Tibial nerve (tissue), 4 donors: ENCODE results near the gene RAB36. TPM values are rescaled to one million over a fixed set of nuclear protein-coding genes. Genes with fewer than 3 reads are reported as not detected.

Experiments
- DNase-seq, 2 donors: peaks; one replicate each; pipeline ENCODE4 v3.0.0-alpha.2; 2019; ENCODE audit warnings: low spot score in 2 of 2
- H3K27ac ChIP-seq, 4 donors: fragments of 200-600 bp; sonication (generic) in 3 of 4; one replicate each; pipeline ENCODE4 v1.5.1; 2017 to 2019; ENCODE audit warnings: mild to moderate bottlenecking in 1 of 4
- H3K27me3 ChIP-seq, 2 donors: fragments of 200-600 bp; sonication (generic) in 1 of 2; one replicate each; pipeline versions ENCODE4 v1.5.1 to v1.6.0; 2017 to 2019
- H3K36me3 ChIP-seq, 3 donors: fragments of 200-600 bp; sonication (generic); one replicate each; pipeline ENCODE4 v1.5.1; 2018 to 2019
- H3K4me1 ChIP-seq, 4 donors: fragments of 200-600 bp; sonication (generic) in 3 of 4; one replicate each; pipeline ENCODE4 v1.5.1; 2017 to 2019
- H3K4me3 ChIP-seq, 4 donors: fragments of 200-600 bp; sonication (generic) in 3 of 4; one replicate each; pipeline ENCODE4 v1.5.1; 2017 to 2019; ENCODE audit warnings: mild to moderate bottlenecking in 1 of 4, moderate library complexity in 1 of 4
- H3K9me3 ChIP-seq, 4 donors: fragments of 200-600 bp; sonication (generic) in 3 of 4; one replicate each; pipeline ENCODE4 v1.5.1; 2017 to 2019
- CTCF ChIP-seq, 5 experiments: fragments of 200-600 bp in 3 of 5; fragments of 450-650 bp in 2 of 5; sonication (generic) in 3 of 5; IDR thresholded peaks; one replicate each; pipeline ENCODE4 v1.5.1; 2016 to 2019; ENCODE audit warnings: antibody characterized with exemption in 5 of 5, mild to moderate bottlenecking in 3 of 5, moderate library complexity in 2 of 5
- EP300 ChIP-seq, 2 donors: sonication (generic); formaldehyde crosslinking; IDR thresholded peaks; one replicate each; pipeline ENCODE4 v1.6.1; 2017; ENCODE audit warnings: antibody characterized with exemption in 2 of 2, mild to moderate bottlenecking in 1 of 2
- POLR2A ChIP-seq, 2 donors: fragments of 450-650 bp; IDR thresholded peaks; one replicate each; pipeline ENCODE4 v1.6.1; 2017; ENCODE audit warnings: antibody characterized with exemption in 2 of 2, mild to moderate bottlenecking in 2 of 2, moderate library complexity in 2 of 2
- WGBS, 2 donors: methylation state at CpG; one replicate each; pipeline ENCODE4 v1.1.5; 2018; 5-methylcytosine and 5-hydroxymethylcytosine counted together
- total RNA-seq, 4 donors: library from RNA; depleted of rRNA; stranded (reverse); fragments of >200 nt; gene quantifications; one replicate each; pipeline ENCODE4 v1.1.0, GENCODE V29; 2016

Gene RAB36
- total RNA-seq, 4 donors from 2014 or later: 4.9 to 7.5 (median 6.1) TPM

- Histone ChIP-seq H3K36me3 (no peaks in the 10 kb centered on the region), H3K4me3 (no peak overlapping the region), H3K27ac (no peak overlapping the region), H3K4me1 (peaks cover 0 to 25% (median 9%) of the 10 kb centered on the region in 4 donors), H3K27me3 (no peaks in the 10 kb centered on the region), H3K9me3 (no peaks in the 10 kb centered on the region)
- no peak for TF ChIP-seq CTCF (IDR thresholded peaks at IDR 0.05)
- TF ChIP-seq POLR2A (IDR thresholded peaks at IDR 0.05): no peak
- no peak for TF ChIP-seq EP300 (IDR thresholded peaks at IDR 0.05)
- WGBS, 2 donors: 93 to 98% methylated on average over 5 to 7 of the region's 7 CpGs
- no peak for DNase-seq
Observed at GRCh38 chr22:23115369-23115768, 29.9 kb upstream of the RAB36 start.

- H3K4me3 ChIP-seq: no peak overlapping the region
- no peak for DNase-seq
- no peak overlapping the region for H3K27ac ChIP-seq
- WGBS, 2 donors: 91 to 92% methylated on average over 17 to 18 of the region's 18 CpGs
- H3K27me3 ChIP-seq: no peaks in the 10 kb centered on the region
- H3K9me3 ChIP-seq: no peaks in the 10 kb centered on the region
- no peaks in the 10 kb centered on the region for H3K36me3 ChIP-seq
- H3K4me1 ChIP-seq: peaks cover 0 to 25% (median 9%) of the 10 kb centered on the region in 4 donors
- TF ChIP-seq POLR2A (IDR thresholded peaks at IDR 0.05) (no peak), EP300 (IDR thresholded peaks at IDR 0.05) (no peak), CTCF (IDR thresholded peaks at IDR 0.05) (no peak)
Observed at GRCh38 chr22:23115825-23116494, 29.3 kb upstream of the RAB36 start.

- H3K27me3 ChIP-seq: no peaks in the 10 kb centered on the region
- no peak overlapping the region for H3K27ac ChIP-seq
- 71 to 83% methylated on average over 10 of the region's 10 CpGs for WGBS, 2 donors
- no peaks in the 10 kb centered on the region for H3K36me3 ChIP-seq
- H3K4me3 ChIP-seq: no peak overlapping the region
- H3K4me1 ChIP-seq: peaks cover 0 to 25% (median 9%) of the 10 kb centered on the region in 4 donors
- no peak for TF ChIP-seq CTCF (IDR thresholded peaks at IDR 0.05)
- TF ChIP-seq POLR2A (IDR thresholded peaks at IDR 0.05): no peak
- TF ChIP-seq EP300 (IDR thresholded peaks at IDR 0.05): no peak
- H3K9me3 ChIP-seq: no peaks in the 10 kb centered on the region
- no peak for DNase-seq
Observed at GRCh38 chr22:23116506-23117263, 28.6 kb upstream of the RAB36 start.

- H3K27me3 ChIP-seq: no peaks in the 10 kb centered on the region
- H3K4me3 ChIP-seq: no peak overlapping the region
- no peak overlapping the region for H3K27ac ChIP-seq
- TF ChIP-seq CTCF (IDR thresholded peaks at IDR 0.05) (no peak), EP300 (IDR thresholded peaks at IDR 0.05) (no peak), POLR2A (IDR thresholded peaks at IDR 0.05) (no peak)
- no peaks in the 10 kb centered on the region for H3K9me3 ChIP-seq
- 94 to 95% methylated on average over 10 of the region's 10 CpGs for WGBS, 2 donors
- peaks cover 0 to 25% (median 9%) of the 10 kb centered on the region in 4 donors for H3K4me1 ChIP-seq
- DNase-seq: no peak
- no peaks in the 10 kb centered on the region for H3K36me3 ChIP-seq
Observed at GRCh38 chr22:23117275-23117674, 28.0 kb upstream of the RAB36 start.
